Middle frontal gyrus (tissue), 1 donor: ENCODE measurements around the gene FBXL4.
"Not testable (repeated sequence)": the region's sequence is repeated elsewhere in the genome, so short reads cannot be mapped to it uniquely, and the experiment has no call there.

Experiments used
- DNase-seq: peaks from one replicate; pipeline ENCODE4 v3.0.0-alpha.2; 2015; ENCODE audit warnings: low spot score; ENCODE audit errors: extremely low spot score

FBXL4 gene

DNA sequence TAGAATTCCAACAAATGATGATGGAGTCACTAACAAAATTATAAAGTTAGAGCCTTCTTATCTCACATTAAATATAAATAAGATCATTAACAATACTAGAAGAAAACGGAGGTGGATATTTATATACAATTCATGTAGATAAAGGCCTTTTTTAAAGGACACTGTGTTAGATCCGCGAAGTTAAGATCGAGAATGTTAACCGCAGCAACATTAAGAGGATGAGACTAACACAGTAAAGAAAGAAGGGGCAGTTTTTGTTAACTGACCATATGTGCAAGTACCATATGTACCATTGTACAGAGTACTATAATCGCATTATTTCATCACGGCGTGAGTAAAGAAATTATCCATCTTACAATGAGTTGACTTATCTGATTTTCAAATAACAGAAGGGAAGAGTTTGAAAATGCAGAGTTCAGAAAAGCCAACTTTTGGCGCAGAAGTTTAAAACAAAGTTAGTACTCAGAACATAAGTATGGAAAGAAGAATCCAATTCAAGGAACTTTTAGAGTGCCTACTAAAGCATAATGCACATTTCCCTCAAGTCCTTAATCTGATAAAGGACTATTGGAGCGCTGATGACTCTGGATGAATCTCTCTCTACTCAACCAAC is 1.4 kb downstream of the FBXL4 start:
- DNase-seq = no peak

DNA sequence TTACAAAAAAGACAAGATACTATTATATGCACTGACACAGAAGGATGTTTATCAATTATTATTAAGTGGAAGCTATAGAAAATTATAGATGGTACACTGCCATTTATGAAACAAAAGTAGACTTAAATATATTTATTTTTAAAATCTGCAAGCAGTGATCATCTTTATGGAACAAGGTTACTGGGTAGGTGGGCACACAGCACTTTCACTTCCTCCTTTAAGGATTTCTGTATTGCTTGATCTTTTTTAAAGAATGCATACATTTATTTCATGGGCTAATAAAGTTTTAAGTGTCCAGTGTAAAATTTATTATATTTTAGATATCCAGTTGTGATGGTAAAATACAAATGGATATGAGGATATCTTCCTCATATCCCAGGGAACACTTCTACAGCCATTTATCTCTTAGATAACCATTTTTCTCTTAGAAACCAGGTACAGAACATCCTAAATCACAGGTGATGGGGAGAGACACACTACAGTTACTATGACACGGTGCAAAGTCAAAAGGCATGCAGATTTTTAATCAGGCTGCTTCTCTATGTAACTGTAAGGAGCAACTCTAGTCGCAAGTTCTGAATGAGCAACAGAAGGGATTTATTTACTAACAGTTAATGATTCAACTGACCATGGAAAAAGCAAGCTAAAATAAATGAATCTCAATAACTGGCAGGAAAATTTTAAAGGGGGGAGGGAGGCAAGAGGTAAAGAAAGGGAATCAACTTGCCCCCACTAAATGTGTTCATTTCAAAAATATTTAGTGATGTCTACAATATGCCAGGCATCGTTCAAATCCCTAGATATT is 2.2 kb downstream of the FBXL4 start:
- DNase-seq = no peak

- no peak for DNase-seq
These were observed 3.1 kb downstream of the FBXL4 start for GRCh38 chr6:98944598-98945081.

- DNase-seq = no peak
These were observed 3.6 kb downstream of the FBXL4 start for GRCh38 chr6:98944168-98944567.

DNA sequence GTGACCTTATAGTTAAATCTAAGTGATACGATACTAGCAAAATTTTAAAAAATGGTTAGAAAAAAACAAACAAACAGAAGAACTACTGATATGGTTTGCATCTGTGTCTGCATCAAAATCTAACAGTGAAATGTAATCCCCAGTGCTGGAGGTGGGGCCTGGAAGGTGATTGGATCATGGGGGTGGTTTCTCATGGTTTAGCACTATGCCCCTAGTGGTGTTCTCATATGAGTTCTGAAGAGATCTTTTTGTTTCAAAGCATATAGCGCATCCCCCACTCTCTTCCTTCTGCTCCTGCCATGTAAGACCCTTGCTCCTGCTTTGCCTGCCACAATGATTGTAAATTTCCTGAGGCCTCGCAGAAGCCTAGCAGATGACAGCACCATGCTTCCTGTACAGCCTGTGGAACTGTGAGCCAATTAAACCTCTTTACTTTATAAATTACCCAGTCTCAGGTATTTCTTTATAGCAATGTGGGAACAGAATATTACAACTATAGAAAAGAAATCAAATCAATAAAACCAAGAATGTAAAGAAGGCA is 5.4 kb downstream of the FBXL4 start:
- DNase-seq = no peak

DNA sequence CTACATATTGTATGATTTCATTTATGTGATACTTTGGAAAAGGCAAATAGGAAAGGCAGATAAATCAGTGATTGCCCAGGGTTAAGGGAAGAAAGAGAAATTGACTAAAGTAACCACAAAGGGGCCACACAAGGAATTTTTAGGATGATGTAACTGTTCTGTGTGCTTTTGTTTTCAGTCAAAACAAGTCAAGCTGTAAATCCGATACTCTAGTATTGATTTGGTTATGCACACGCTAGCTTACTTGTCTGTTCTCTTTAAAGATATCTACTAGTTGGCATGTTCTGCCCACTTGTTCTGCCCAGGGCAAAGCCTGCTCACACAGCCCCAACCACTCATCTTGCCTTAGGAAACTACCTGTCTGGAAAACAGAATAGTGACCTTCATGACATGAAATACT is 6.4 kb downstream of the FBXL4 start:
- no peak for DNase-seq

DNA sequence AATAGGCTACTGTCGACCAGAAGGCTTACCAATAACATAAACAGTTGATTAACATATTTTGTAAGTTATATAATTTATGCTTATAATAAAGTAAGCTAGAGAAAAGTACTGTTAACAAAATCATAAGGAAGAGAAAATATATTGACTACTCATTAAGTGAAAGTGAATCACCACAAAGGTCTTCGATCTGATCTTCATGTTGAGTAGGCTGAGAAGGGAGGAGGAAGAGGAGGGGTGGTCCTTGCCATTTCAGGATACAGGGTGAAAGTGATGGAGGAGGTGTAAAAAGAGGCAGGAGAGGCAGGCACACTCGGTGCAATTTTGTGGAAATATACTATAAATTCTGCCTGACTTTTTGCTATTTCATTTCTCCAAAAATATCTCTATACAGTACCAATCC is 10.4 kb downstream of the FBXL4 start:
- no peak for DNase-seq

GRCh38 chr6:98932381-98932780 is 15.4 kb downstream of the FBXL4 start:
- no peak for DNase-seq

DNA sequence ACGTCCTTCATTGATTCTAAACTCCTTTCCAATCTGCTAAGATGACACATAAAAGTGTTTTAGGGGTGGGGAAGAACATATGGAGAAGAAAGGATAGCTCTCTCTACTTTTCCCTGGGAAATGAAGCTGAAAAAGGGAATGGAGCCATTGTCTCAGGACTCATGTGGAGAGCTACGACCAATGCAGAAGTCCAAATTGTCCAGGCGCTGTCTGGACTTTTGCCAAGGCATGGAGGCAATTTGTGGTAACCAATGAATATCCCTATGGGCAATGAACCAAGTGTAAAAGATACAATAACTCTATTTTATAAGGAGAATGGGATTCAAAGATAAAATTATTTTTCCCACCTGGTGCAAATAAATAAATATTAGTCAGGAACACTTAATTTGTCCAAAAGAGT is 16.1 kb downstream of the FBXL4 start:
- DNase-seq = no peak

GRCh38 chr6:98929498-98930060 is 18.2 kb downstream of the FBXL4 start:
- no peak for DNase-seq

GRCh38 chr6:98928688-98929087 is 19.1 kb downstream of the FBXL4 start:
- DNase-seq = no peak

- no peak for DNase-seq
These were observed 20.2 kb downstream of the FBXL4 start for GRCh38 chr6:98927534-98927933.

- DNase-seq = no peak
These were observed 21.9 kb downstream of the FBXL4 start for GRCh38 chr6:98925831-98926230.

- DNase-seq = no peak
These were observed 23.1 kb downstream of the FBXL4 start for GRCh38 chr6:98924647-98925046.

DNA sequence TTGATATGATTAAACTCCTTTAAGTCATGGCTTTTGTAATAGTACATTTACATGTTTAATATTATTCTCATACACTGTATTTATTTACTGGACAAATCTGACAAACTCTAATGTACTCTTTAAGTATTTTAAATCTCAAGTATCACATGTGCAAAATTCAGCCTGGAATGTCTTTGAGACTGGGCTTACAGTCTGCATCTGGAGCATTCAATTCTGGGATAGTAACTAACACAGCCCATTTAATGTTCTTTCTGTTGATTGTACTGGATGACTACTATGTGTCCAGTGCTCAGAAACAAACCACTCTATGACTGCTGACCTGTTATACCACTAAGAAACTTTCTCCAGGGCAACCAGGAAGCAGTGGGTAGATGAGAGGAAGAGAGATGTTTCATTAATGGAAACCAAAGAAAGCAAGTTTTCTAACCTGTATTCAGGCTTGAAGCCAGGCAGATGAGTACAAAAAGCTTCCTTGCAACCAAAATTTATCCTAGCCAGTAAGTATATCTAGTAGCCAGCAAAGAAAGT is 26.8 kb downstream of the FBXL4 start:
- no peak for DNase-seq

DNA sequence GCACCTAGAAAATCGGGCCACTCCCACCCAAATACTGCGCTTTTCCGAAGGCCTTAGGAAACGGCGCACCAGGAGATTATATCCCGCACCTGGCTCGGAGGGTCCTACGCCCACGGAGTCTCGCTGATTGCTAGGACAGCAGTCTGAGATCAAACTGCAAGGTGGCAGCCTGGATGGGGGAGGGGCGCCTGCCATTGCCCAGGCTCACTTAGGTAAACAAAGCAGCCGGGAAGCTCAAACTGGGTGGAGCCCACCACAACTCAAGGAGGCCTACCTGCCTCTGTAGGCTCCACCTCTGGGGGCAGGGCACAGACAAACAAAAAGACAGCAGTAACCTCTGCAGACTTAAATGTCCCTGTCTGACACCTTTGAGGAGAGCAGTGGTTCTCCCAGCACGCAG is 36.8 kb downstream of the FBXL4 start:
- DNase-seq = not testable (repeated sequence)

DNA sequence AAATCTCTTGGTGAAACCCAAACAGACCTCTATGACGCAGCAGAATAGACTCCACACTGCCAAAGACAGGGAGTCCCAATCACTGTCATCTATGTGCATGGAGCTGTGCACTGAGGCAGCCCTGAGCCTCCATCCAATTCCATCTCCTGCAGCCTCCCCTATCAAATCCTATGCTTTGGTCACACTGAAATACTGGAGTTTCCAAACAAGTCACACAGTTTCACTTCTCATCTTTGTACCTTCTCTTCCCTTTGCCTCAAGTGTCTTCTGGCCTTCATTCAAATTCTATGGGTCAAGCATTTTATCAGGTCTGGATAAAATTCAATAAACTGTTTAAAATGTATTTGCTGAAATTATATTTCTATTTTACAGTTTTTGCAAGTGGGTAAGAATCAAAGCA is 38.5 kb downstream of the FBXL4 start:
- DNase-seq = no peak

GRCh38 chr6:98906342-98906741 is 41.4 kb downstream of the FBXL4 start:
- DNase-seq = not testable (repeated sequence)

GRCh38 chr6:98905759-98906158 is 42.0 kb downstream of the FBXL4 start:
- DNase-seq = no peak

- no peak for DNase-seq
These were observed 43.6 kb downstream of the FBXL4 start for GRCh38 chr6:98904096-98904495.

- DNase-seq = no peak
These were observed 47.0 kb downstream of the FBXL4 start for GRCh38 chr6:98900706-98901105.

DNA sequence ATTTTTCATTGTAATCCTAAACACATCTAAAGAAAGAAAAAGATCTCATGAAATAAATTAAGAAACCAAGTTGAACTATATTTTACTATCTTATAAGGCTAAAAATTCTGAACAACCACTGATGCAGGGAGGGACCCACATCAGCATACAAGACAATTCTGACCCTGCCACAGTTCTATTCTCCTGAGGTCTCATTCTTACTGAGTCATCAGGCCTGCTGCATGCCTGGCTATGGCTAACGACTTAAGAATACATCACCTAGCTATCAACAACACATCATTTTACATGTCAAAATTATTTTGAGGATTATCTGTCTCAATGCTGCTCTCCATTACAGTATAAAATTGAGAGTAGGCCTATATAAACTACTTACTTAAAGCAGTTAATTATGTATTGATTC is 52.9 kb downstream of the FBXL4 start:
- no peak for DNase-seq
